ENCODE measurements around the gene MAMDC2.
"Not testable (repeated sequence)": the region's sequence is repeated elsewhere in the genome, so short reads cannot be mapped to it uniquely, and the experiment has no call there.

MAMDC2 gene

GRCh38 chr9:70043689-70044489 is at the start of gene MAMDC2:
Gene MAMDC2, plus strand, starts transcription at chr9:70043848. Its CDS starts 350 bp downstream, at chr9:70044198.
- no peak for DNase-seq

- DNase-seq = no peak
Observed at GRCh38 chr9:69995846-69996245, 47.8 kb upstream of the MAMDC2 start.

DNA sequence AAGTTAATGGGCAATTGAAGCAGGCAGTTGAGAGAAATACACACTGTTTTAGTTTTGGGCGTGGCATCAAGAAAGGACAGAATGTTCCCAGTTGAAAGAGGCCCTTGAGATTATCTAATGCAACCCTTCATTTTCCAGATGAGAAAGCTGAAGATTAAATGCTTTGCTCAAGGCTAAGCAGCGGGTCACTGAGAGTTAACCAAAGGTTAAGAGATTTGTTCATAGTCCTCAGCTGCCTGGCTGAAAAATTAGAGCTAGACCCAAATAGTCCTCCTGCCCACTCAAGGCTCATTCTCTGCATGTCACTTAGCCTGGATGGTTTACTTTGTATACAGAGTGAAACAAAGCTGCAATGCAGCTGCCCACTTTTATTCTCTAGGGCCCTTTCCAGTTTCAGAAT is 46.7 kb upstream of the MAMDC2 start:
- no peak for DNase-seq

DNA sequence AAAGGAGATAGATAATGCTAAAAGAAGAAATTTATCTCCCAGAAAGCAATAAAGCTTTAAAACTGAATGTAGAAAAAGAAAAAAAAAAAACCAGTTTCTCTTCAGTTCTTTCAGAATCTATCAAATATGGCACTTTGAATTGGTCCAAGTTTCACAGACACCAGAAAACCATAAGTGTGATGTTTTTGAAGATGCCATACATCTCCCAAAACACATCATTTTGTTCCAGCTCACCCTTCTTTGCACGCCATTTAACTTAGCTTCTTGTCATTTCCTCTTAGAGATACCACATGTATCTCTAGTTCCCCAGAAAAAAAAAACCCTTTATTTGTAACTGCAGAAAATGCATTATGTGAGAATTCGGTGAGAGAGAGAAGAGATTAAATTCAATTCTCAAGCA is 46.1 kb upstream of the MAMDC2 start:
- DNase-seq = no peak

DNA sequence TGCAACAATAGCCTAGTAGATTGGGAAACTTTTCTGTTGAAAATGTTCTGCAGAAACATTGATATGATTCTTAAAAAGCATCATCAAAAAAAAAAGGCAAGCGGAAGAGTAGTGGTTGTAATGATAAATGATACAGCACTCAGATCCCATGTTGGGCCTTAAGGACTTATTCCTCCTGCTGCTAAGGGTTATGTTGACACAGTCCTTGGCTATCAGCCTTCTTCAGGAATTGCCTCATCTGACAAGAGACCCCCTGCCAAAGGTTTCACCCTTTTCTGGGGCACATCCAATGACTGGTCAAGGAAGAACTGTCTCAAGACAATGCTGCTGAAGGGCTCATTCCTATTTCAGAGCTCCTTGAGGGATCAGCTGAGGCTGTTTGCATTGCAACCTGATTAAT is 44.3 kb upstream of the MAMDC2 start:
- no peak for DNase-seq

GRCh38 chr9:70000469-70000868 is 43.2 kb upstream of the MAMDC2 start:
- DNase-seq = no peak

DNA sequence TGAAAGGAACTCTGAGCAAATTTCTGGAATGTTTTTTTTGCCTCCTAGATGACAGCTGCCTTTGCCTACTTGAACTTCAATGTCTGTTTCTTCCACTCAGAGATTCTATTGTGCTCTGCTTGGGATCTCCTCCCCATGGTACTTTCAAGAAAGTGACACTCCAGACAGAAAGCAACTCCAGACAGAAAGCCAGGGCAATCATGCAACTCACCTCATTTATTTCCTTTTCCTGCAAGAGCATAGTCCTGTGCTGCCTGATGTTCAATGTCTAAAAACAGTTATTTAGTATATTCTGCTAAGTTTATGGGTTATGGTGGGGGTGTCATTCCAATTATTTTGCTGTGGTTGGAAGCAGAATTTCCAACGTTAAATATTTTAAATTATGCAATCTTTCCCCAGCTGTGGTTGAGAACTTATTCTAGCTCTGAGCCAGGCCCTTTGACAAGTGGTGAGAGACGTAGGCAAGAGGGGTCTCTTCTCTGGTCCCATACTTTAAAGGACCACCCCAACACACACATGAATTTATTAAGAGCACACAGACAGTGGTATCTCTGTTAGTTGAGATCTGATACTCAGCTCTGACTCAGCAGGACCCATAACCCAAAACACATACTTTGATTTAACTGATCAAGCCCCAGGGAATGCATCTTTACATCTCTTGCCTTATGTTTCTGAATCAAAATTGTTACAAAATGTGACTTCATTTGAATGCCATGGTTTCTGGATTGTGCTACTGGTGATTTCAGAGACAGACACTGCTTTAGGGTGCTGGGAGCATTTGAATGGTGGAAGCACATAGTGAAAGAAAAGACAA is 39.5 kb upstream of the MAMDC2 start:
- no peak for DNase-seq

DNA sequence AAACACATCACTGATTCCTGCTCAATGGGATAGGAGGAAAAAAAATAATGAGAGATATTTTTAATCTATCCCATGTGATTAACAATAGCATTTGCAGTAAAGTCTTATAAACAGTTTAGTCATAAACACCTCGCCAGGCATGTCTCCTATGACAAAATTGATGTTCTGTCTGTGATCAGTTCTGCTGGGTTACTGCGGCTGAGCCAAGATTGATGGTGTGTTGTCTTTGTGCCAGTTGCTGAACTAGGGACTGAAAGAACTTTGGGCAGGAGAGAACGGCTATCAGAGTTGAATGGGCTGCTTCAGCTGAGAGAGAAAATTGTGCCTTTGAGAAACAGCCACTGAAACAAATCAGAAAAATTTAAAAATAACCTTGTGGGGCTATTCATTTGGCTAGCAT is 37.3 kb upstream of the MAMDC2 start:
- no peak for DNase-seq

GRCh38 chr9:70007831-70008230 is 35.8 kb upstream of the MAMDC2 start:
- no peak for DNase-seq

GRCh38 chr9:70010015-70010414 is 33.6 kb upstream of the MAMDC2 start:
- DNase-seq = no peak

- no peak for DNase-seq
Observed at GRCh38 chr9:70011366-70011765, 32.3 kb upstream of the MAMDC2 start.

GRCh38 chr9:70012569-70012968 is 31.1 kb upstream of the MAMDC2 start:
- DNase-seq = no peak

- DNase-seq = no peak
Observed at GRCh38 chr9:70013598-70014196, 30.0 kb upstream of the MAMDC2 start.

- DNase-seq = no peak
Observed at GRCh38 chr9:70015099-70015498, 28.5 kb upstream of the MAMDC2 start.

DNA sequence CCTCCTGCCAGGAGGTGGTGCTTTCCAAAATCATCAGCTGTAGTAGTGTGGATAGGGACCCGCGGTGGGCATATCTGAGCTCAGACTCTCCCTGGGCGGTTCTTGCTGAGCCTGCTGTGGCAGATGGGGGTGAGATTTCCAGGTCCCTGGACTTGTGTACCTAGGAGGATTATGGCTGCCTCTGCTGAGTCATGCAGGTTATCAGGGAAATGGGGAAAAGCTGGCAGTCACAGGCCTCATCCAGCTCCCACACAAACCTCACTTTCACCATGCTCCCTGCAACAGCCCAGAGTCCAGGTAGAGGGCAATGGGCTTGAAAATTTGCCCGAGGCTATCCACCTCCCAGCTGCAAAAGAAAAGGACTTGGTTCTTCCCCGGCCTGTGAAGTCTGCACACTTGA is 23.4 kb upstream of the MAMDC2 start:
- DNase-seq = no peak

GRCh38 chr9:70020991-70021571 is 22.6 kb upstream of the MAMDC2 start:
- DNase-seq = no peak

DNA sequence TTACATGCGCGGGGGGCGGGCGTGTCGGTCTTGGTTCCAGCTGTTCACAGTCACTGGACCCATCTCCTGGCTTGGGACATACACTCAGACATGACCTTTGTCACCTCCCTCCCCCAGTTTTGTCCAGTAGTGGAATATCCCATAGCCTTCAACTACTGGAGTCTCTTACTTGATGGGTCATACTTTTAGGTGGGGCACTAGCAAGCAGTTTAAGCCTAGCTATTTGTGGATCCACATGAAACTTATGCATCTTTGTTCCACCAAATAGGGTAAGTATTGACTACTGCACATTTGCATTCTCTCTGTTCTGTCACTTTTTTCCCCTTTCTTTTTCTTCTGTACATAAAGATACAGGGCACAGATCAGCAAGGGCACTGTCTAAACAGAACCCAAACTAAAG is 15.4 kb upstream of the MAMDC2 start:
- no peak for DNase-seq

GRCh38 chr9:70030156-70030555 is 13.5 kb upstream of the MAMDC2 start:
- DNase-seq = no peak

GRCh38 chr9:70031141-70031545 is 12.5 kb upstream of the MAMDC2 start:
- no peak for DNase-seq

- no peak for DNase-seq
Observed at GRCh38 chr9:70034271-70034711, 9.4 kb upstream of the MAMDC2 start.

- no peak for DNase-seq
Observed at GRCh38 chr9:70035691-70036090, 8.0 kb upstream of the MAMDC2 start.

- DNase-seq = no peak
Observed at GRCh38 chr9:70036641-70037040, 7.0 kb upstream of the MAMDC2 start.

DNA sequence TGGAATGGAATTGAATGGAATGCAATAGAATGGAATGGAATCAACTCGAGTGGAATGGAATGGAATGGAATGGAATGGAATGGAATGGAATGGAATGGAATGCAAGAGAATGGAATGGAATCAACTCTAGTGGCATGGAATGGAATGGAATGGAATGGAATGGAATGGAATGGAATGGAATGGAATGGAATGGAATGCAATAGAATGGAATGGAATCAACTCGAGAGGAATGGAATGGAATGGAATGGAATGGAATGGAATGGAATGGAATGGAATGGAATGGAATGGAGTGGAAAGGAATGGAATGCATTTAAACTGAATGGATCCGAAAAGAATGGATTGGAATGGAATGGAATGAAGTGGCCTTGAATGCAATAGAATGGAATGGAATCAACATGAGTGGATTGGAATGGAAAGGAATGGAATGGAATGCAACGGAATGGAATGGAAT is 5.5 kb upstream of the MAMDC2 start:
- not testable (repeated sequence) for DNase-seq
